Measurements from ENCODE around the gene GGT7. TPM values are rescaled to one million over a fixed set of nuclear protein-coding genes. Genes with fewer than 3 reads are reported as not detected.

Gene GGT7
- total RNA-seq, 1 experiment from 2014 or later, result 27.7 TPM

GRCh38 chr20:34872622-34873224 is at the start of gene GGT7 (continued):
- TF ChIP-seq AR (CRISPR knock-in tag; IDR thresholded peaks at IDR 0.05) (no peak), ZNF532 (CRISPR knock-in tag; IDR thresholded peaks at IDR 0.05; ENCODE audit: borderline replicate concordance) (no peak), ZNF121 (CRISPR knock-in tag; IDR thresholded peaks at IDR 0.05) (no peak), ZBTB21 (CRISPR knock-in tag; IDR thresholded peaks at IDR 0.05; ENCODE audit: borderline replicate concordance) (no peak), CREM (CRISPR knock-in tag; IDR thresholded peaks at IDR 0.05) (no peak), ZNF416 (CRISPR knock-in tag; IDR thresholded peaks at IDR 0.05) (no peak), SMAD4 (CRISPR knock-in tag; IDR thresholded peaks at IDR 0.05) (no peak), ELF4 (CRISPR knock-in tag; IDR thresholded peaks at IDR 0.05; ENCODE audit: low read depth) (no peak), FOXJ3 (CRISPR knock-in tag; IDR thresholded peaks at IDR 0.05; ENCODE audit: borderline replicate concordance) (no peak), NR2C2 (CRISPR knock-in tag; IDR thresholded peaks at IDR 0.05) (no peak), ZNF425 (CRISPR knock-in tag; conservative IDR thresholded peaks at IDR 0.05) (no peak)

- DNase-seq (ENCODE audit: low spot score), result no peak
- Mint-ChIP-seq H3K4me1 (no peaks in the 10 kb centered on the region), H3K4me3 (no peak overlapping the region), H3K27me3 (ENCODE audit: low read depth) (no peaks in the 10 kb centered on the region), H3K9me3 (no peaks in the 10 kb centered on the region), H3K27ac (no peak overlapping the region), H3K36me3 (peaks cover 31% of the 10 kb centered on the region)
- ATAC-seq, result no peak
- ChIA-PET POLR2A (no interaction called here), CTCF (no interaction called here)
- TF ChIP-seq CDX4 (CRISPR knock-in tag; IDR thresholded peaks at IDR 0.05; ENCODE audit: borderline replicate concordance), result no peak
- no peak for TF ChIP-seq ELF4 (CRISPR knock-in tag; IDR thresholded peaks at IDR 0.05; ENCODE audit: low read depth)
- TF ChIP-seq ZNF232 (CRISPR knock-in tag; IDR thresholded peaks at IDR 0.05), result no peak
- TF ChIP-seq MYBL2 (CRISPR knock-in tag; IDR thresholded peaks at IDR 0.05), result no peak
- TF ChIP-seq ESRRA (CRISPR knock-in tag; IDR thresholded peaks at IDR 0.05; ENCODE audit: borderline replicate concordance), result no peak
Observed at GRCh38 chr20:34921436-34921835, 48.8 kb upstream of the GGT7 start.
